K562 (cell line): ENCODE measurements around the gene CHST15. TPM values are rescaled to one million over a fixed set of nuclear protein-coding genes. Genes with fewer than 3 reads are reported as not detected.

Source experiments
- ATAC-seq: fragments of 200-7000 bp; cut with Tn5 transposase; 3 replicates; pipeline ENCODE4 v1.9.1; 2020; ENCODE audit warnings: moderate library complexity
- BruUV-seq: library from RNA; stranded (reverse); fragments of 400-500 nt; replicated peaks from 2 replicates; lab custom pipeline; 2021; lab: Mats Ljungman, UMichigan
- CTCF ChIA-PET: fragments of 300-600 bp; formaldehyde crosslinking; extraction: SDS; loops from one replicate; lab custom pipeline; 2021; ENCODE audit warnings: low intra/inter-chr PET ratio; lab: Yijun Ruan, JAX
- POLR2A ChIA-PET: fragments of 300-600, 350-650 bp; sonication (Branson Sonifier 250); formaldehyde crosslinking; extraction: SDS; loops from one replicate; lab custom pipeline; 2021; ENCODE audit warnings: antibody characterized with exemption, inconsistent platforms; lab: Yijun Ruan, JAX
- DNase-seq, 4 experiments: peaks; one replicate each; pipeline versions ENCODE4 v3.0.0 to v3.0.0-alpha.2; 2011 to 2018; ENCODE audit warnings: low spot score in 3 of 4, mixed read lengths in 3 of 4; ENCODE audit errors: extremely low read depth in 1 of 4
- FAIRE-seq: peaks from 2 replicates; lab custom pipeline; 2011; peaks lifted over from hg19 to GRCh38; lab: Jason Lieb, UNC
- H2AFZ ChIP-seq: 2 replicates; pipeline ENCODE4 v1.6.0; 2011; ENCODE audit warnings: low read depth, low read length, control low read depth, inconsistent platforms
- H3K27ac ChIP-seq: fragments of 200-600 bp; 3 replicates; pipeline ENCODE4 v1.8.0; 2011; ENCODE audit warnings: low read depth, mild to moderate bottlenecking, control low read depth, inconsistent platforms, low read length, moderate library complexity, mixed read lengths; ENCODE audit errors: extremely low read depth
- H3K27me3 ChIP-seq, 2 experiments: fragments of 300-600 bp in 1 of 2; 2 replicates in 1 of 2; 3 replicates in 1 of 2; pipeline versions ENCODE4 v1.6.0 to v1.8.0; 2011; ENCODE audit warnings: inconsistent platforms in 2 of 2, low read length in 2 of 2, mild to moderate bottlenecking in 1 of 2, mixed read lengths in 1 of 2, moderate library complexity in 1 of 2; ENCODE audit not compliant: control insufficient read depth in 2 of 2, insufficient read depth in 2 of 2
- H3K36me3 ChIP-seq: fragments of 300-600 bp; 3 replicates; pipeline ENCODE4 v1.8.0; 2011; ENCODE audit warnings: mild to moderate bottlenecking, low read length, inconsistent platforms; ENCODE audit not compliant: control insufficient read depth, insufficient read depth
- H3K4me1 ChIP-seq, 2 experiments: fragments of 200-600 bp in 1 of 2; replicated peaks in 1 of 2; 2 replicates in 1 of 2; 3 replicates in 1 of 2; pipeline versions ENCODE4 v1.5.1 to v1.8.0; 2011; ENCODE audit warnings: inconsistent platforms in 2 of 2, low read length in 2 of 2, mild to moderate bottlenecking in 1 of 2, mixed read lengths in 1 of 2, moderate library complexity in 1 of 2; ENCODE audit not compliant: control insufficient read depth in 2 of 2, insufficient read depth in 2 of 2
- H3K4me2 ChIP-seq: 2 replicates; pipeline ENCODE4 v1.6.1; 2011; ENCODE audit warnings: low read length, control low read depth, inconsistent platforms, mixed read lengths; ENCODE audit not compliant: insufficient read depth
- H3K4me3 ChIP-seq: fragments of 200-600 bp; sonication (generic), shearing (Covaris generic); 2 replicates; pipeline ENCODE4 v1.5.1; 2016; ENCODE audit warnings: control low read depth, inconsistent platforms
- H3K79me2 ChIP-seq: fragments of 200-600 bp; 3 replicates; pipeline ENCODE4 v1.8.0; 2011; ENCODE audit warnings: low read length, inconsistent platforms; ENCODE audit not compliant: control insufficient read depth, insufficient read depth
- H3K9ac ChIP-seq, 2 experiments: 2 replicates each; pipeline versions ENCODE4 v1.6.0 to v1.6.1; 2011; ENCODE audit warnings: low read depth in 2 of 2, low read length in 2 of 2, control low read depth in 1 of 2, inconsistent platforms in 1 of 2, mild to moderate bottlenecking in 1 of 2, mixed read lengths in 1 of 2; ENCODE audit not compliant: insufficient read depth in 1 of 2
- H3K9me1 ChIP-seq: one replicate; pipeline ENCODE4 v1.6.0; 2011; ENCODE audit warnings: inconsistent platforms, mild to moderate bottlenecking, low read length, moderate library complexity; ENCODE audit not compliant: control insufficient read depth, insufficient read depth
- H3K9me3 ChIP-seq: replicated peaks from 2 replicates; pipeline ENCODE4 v1.5.1; 2011; ENCODE audit warnings: low read depth, low read length, inconsistent platforms; ENCODE audit not compliant: control insufficient read depth, insufficient read depth
- H4K20me1 ChIP-seq: replicated peaks from 2 replicates; pipeline ENCODE4 v1.6.1; 2011; ENCODE audit warnings: low read length, inconsistent platforms, mixed read lengths; ENCODE audit not compliant: control insufficient read depth, insufficient read depth
- ATF6 ChIP-seq: sonication (generic); formaldehyde crosslinking; IDR thresholded peaks from 2 replicates; pipeline ENCODE4 v1.4.0; 2020; ENCODE audit warnings: mild to moderate bottlenecking, missing genetic modification reagents
- HMGN3 ChIP-seq: IDR thresholded peaks from 2 replicates; pipeline ENCODE4 v1.6.1; 2011; ENCODE audit warnings: borderline replicate concordance, low read depth, mild to moderate bottlenecking, mixed read lengths, low read length; ENCODE audit not compliant: insufficient read length; ENCODE audit errors: extremely low read depth
- MTA3 ChIP-seq: fragments of 450-650 bp; formaldehyde crosslinking; IDR thresholded peaks from 2 replicates; pipeline ENCODE4 v1.6.1; 2017; ENCODE audit warnings: mild to moderate bottlenecking, borderline replicate concordance
- PBX2 ChIP-seq, 2 experiments: IDR thresholded peaks in 1 of 2; conservative IDR thresholded peaks in 1 of 2; 2 replicates each; pipeline ENCODE4 v1.6.1; 2016; ENCODE audit warnings: low read depth in 2 of 2, mild to moderate bottlenecking in 1 of 2, missing compliant biosample characterization in 1 of 2, missing genetic modification characterization in 1 of 2, moderate library complexity in 1 of 2
- RBM17 ChIP-seq: fragments of 200-400 bp; formaldehyde crosslinking; IDR thresholded peaks from 2 replicates; pipeline ENCODE4 v1.6.1; 2017; ENCODE audit warnings: low read depth, mild to moderate bottlenecking, low read length, borderline replicate concordance
- RBM25 ChIP-seq: fragments of 200-400 bp; formaldehyde crosslinking; IDR thresholded peaks from 2 replicates; pipeline ENCODE4 v1.6.1; 2018; ENCODE audit warnings: low read length, low read depth, moderate library complexity; ENCODE audit not compliant: severe bottlenecking
- SMARCE1 ChIP-seq: fragments of 450-650 bp; IDR thresholded peaks from 2 replicates; pipeline ENCODE4 v1.7.1; 2016; ENCODE audit warnings: mild to moderate bottlenecking
- WGBS: fragments of 100-300 bp; shearing (Covaris generic); methylation state at CpG from one replicate; pipeline ENCODE4 v1.1.6; 2016; ENCODE audit warnings: low coverage, mixed read lengths; ENCODE audit not compliant: insufficient coverage; ENCODE audit errors: missing lambda C conversion rate; 5-methylcytosine and 5-hydroxymethylcytosine counted together
- in situ Hi-C: fragments of 300-500 bp; cut with MboI; formaldehyde crosslinking; loops from 4 replicates; pipeline ENCODE4 v1.15.0; 2018; ENCODE audit warnings: inconsistent platforms, mixed read lengths
- intact Hi-C: fragments of 100-400 bp; cut with micrococcal nuclease; formaldehyde crosslinking; loops from 2 replicates; pipeline ENCODE4 v1.14.2; 2022
- polyA plus RNA-seq, 8 experiments: library from polyadenylated mRNA; depleted of rRNA in 4 of 8; stranded (reverse) in 5 of 8; unstranded in 3 of 8; fragments of >200 nt; fragmentation: Nextera tagmentation in 2 of 8; fragmentation: Illumina TruSeq in 1 of 8; extraction: Ambion mirVana in 2 of 8; extraction: Trizol in 1 of 8; gene quantifications; 2 replicates each; pipeline versions ENCODE4 v1.2.1 to v1.2.3, GENCODE V29; 2011 to 2014; ENCODE audit warnings: inconsistent platforms in 1 of 8, missing spikeins in 1 of 8
- total RNA-seq, 7 experiments: library from RNA; depleted of rRNA in 6 of 7; stranded (reverse); fragments of >200 nt in 6 of 7; fragmentation: Illumina TruSeq in 2 of 7; extraction: Trizol in 2 of 7; gene quantifications; 2 replicates each; pipeline versions ENCODE4 v1.2.1 to v1.2.3, GENCODE V29; 2011 to 2021; ENCODE audit warnings: low replicate concordance in 1 of 7

The CHST15 gene
- total and polyA plus RNA-seq, 9 of the 15 experiments (the other 6 are each of a cell fraction or from before 2014, with no cell fraction given): 0.04 to 0.16 (median 0.08) TPM

- peaks cover 3 to 56% of the 10 kb centered on the region in 2 experiments; a peak in 3 of 5 replicates for H3K27me3 ChIP-seq
- in situ Hi-C loops: no loop called here
- CTCF ChIA-PET: no interaction called here
- H3K27ac ChIP-seq: no peak overlapping the region
- no peaks in the 10 kb centered on the region for H3K79me2 ChIP-seq
- no peak overlapping the region for H3K9ac ChIP-seq
- intact Hi-C loops: no loop called here
- no peaks in the 10 kb centered on the region for H3K9me1 ChIP-seq
- no peak overlapping the region for H3K4me3 ChIP-seq
- DNase-seq (no peak), FAIRE-seq (no peak)
- H3K9me3 ChIP-seq: no peaks in the 10 kb centered on the region
- POLR2A ChIA-PET: interaction anchor here (0.7 to 0.9 kb wide), 2 partner anchors 19 to 221 kb away, joined by 3 read pairs; no protein-coding TSS in a partner anchor
- TF ChIP-seq SMARCE1: no peak
- peak; percentile 25 for TF ChIP-seq RBM25
- TF ChIP-seq, all 486 proteins: peak for 1
- BruUV-seq: no TSS peak
- 10% methylated on average over 13 of the region's 18 CpGs for WGBS
- no peak overlapping the region for H3K4me2 ChIP-seq
- H3K36me3 ChIP-seq: no peaks in the 10 kb centered on the region
- H2AFZ ChIP-seq: no peak overlapping the region
- no peak for ATAC-seq
- no peaks in the 10 kb centered on the region for H3K4me1 ChIP-seq
- H4K20me1 ChIP-seq: no peaks in the 10 kb centered on the region; the same call in 1 of the 2 replicates
These were observed 6.4 kb downstream of the CHST15 start for GRCh38 chr10:124086787-124087671.

GRCh38 chr10:124086097-124086710 is 7.2 kb downstream of the CHST15 start:
- Histone ChIP-seq H3K27ac (no peak overlapping the region), H4K20me1 (no peaks in the 10 kb centered on the region; the same call in 1 of the 2 replicates), H2AFZ (no peak overlapping the region), H3K27me3 (peaks cover 3 to 56% of the 10 kb centered on the region in 2 experiments; a peak in 3 of 5 replicates), H3K4me3 (no peak overlapping the region), H3K4me1 (no peaks in the 10 kb centered on the region), H3K9me3 (no peaks in the 10 kb centered on the region), H3K9ac (no peak overlapping the region), H3K9me1 (no peaks in the 10 kb centered on the region), H3K4me2 (no peak overlapping the region), H3K79me2 (no peaks in the 10 kb centered on the region), H3K36me3 (no peaks in the 10 kb centered on the region)
- DNase-seq: no peak
- intact Hi-C loops: no loop called here
- CTCF ChIA-PET: no interaction called here
- 0% methylated on average over 12 of the region's 14 CpGs for WGBS
- POLR2A ChIA-PET: interaction anchor here (0.7 to 1.2 kb wide), 3 partner anchors 11 to 222 kb away, joined by 3 read pairs; no protein-coding TSS in a partner anchor
- no peak for FAIRE-seq
- no peak for ATAC-seq
- in situ Hi-C loops: no loop called here
- no TSS peak for BruUV-seq
- TF ChIP-seq PBX2 (CRISPR knock-in tag; IDR thresholded peaks at IDR 0.05; ENCODE audit: low read depth) (no peak), PBX2 (tag; conservative IDR thresholded peaks at IDR 0.05; ENCODE audit: low read depth) (no peak), ATF6 (CRISPR knock-in tag) (no peak), MTA3 (no peak), HMGN3 (no peak), RBM17 (no peak)
